ENCODE data around the gene CDK15.
A peak's percentile ranks its signal among the peaks of the same experiment; 100 is the strongest.
"Not testable (repeated sequence)": the region's sequence is repeated elsewhere in the genome, so short reads cannot be mapped to it uniquely, and the experiment has no call there.

The CDK15 gene

DNA sequence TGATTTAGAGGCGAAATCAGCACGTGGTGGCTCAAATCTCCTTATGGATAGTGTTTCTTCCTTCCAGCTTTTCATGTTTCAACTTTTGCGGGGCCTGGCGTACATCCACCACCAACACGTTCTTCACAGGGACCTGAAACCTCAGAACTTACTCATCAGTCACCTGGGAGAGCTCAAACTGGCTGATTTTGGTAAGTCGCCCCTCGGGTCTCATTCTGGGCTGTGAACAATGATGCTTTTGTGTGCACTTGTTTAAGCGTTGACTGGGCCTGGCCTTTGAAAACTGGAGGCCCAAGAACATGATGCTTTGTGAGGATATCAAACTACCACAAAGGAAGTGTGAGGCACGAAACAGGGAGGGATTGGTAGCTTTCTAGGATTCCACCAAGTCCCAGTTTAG, 27.4 kb downstream of the CDK15 start:
- no peak for DNase-seq

DNA sequence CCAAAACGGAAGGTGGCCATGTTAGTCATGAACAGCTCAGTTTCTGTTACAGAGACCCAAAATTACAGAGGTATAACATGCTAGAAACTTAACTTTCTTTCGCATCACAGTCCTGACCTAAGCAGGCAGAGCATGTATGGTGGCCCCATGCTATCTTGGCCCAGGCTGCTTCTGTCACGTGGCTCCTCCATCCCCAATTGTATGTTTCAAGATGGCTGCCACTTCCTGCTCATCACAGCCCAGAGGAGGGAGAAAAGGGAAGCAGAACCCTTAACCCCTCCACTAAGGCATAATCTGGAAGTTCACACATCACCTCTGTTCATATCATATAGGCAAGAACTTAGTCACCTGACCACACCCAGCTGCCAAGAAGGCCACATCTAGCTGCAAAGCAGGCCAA, 28.7 kb downstream of the CDK15 start:
- no peak for DNase-seq

DNA sequence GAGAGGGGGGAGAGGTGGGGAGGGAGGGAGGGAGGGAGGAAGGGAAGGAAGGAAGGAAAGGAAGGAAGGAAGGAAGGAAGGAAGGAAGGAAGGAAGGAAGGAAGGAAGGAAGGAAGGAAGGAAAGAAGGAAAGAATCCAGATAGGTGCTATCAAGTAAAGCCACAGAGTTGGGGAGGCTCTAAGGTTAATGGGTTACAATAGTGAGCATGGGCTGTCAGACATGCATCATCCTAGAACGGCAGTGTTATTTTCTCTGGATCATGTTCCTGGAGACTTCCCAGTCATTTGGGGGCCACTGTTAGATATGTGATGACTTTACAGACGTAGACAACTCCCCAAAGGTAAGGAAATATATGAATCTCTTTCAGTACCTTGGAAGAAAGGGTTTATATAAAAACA, 31.1 kb downstream of the CDK15 start:
- DNase-seq = no peak

DNA sequence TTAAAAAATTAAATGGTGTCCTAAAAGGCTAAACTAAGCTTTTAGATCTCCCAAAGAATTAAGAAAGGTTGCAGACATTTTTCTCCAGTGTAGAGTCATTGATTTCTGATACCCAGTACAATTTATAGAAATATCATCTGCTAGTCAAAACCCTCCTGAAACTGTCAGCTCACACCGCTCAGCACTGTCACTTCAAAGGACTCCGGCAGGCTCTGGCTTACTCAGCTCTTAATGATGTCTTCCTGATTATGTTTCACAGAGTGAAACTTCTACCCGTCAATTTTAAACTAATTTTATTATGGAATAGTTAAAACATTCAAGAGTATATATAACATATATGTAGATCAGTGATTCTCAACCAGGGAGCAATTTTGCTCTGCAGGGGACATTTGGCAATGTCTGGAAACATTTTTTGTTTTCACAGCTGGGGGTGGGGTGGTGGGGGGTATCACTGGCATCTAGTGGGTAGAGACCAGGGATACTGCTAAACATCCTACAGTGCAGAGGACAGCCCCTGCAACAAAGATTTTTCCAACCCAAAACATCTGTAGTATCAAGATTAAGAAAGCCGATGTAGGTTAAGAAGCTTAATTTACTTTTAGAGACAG, 31.6 kb downstream of the CDK15 start:
- DNase-seq = no peak

DNA sequence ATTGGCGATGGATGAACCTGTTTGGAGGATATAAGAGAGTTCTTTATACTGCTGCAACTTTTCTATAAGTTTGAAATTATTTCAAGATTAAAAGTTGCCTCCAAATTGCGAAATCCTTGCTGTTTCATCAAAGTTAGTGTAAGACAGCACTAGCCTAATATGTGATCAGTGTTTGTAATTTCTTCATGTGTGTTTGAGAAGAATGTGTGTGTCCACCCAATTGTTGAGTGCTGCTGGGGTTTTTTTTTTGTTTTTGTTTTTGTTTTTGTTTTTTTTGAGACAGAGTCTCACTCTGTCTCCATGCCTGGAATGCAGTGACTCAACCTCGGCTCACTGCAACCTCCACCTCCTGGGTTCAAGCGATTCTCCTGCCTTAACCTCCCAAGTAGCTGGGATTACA, 33.4 kb downstream of the CDK15 start:
- DNase-seq = no peak

DNA sequence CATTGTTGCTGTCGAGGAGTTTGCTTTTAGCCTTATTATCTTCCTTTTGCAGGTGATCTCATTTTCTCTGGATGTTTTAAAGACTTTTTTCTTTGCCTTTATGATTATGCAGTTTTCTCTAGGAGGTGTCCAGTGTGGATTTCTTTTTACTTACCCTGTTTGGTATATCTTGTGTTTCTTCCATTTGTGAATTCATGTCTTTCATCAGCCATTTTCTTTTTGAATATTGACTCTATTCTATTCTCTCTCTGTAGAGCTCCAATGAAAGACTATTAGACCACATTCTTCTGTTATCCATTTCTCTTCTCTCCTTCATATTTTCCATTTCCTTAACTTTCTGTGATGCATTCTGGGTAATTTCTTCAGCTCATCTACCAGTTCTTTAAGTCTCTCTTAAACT, 34.4 kb downstream of the CDK15 start:
- no peak for DNase-seq

DNA sequence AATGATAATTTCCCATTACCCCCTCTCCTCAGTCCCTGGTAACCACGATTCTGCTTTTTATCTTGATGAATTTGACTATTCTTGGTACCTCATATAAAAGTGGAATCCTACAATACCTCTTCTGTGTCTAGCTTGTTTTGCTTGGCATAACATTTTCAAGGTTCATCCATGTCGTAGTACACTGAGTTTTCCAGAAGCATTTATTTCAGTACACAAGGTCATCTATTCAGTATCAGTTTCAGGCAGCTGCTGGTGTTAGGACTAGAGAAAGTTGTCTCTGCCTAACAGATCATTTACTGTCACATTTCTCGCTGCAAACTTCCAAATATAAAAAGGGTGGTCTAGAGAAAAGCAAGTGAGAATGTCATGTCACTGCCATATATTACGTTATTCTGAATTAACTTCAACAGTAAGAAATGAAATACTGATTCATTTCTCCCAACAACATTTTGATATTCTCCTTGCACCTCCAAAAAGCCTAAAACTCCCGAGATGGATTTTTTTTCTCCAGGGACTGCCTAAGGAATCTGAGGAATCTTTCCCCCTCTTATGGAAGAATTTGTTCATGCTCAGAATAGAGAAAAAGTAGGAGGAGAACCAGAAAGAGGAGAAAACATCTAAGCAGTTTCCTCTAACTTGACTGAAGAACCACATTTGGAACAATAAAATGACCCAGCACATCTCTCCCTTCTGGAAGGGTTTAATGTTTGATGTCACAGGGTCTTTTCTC, 36.0 kb downstream of the CDK15 start:
- no peak for DNase-seq

DNA sequence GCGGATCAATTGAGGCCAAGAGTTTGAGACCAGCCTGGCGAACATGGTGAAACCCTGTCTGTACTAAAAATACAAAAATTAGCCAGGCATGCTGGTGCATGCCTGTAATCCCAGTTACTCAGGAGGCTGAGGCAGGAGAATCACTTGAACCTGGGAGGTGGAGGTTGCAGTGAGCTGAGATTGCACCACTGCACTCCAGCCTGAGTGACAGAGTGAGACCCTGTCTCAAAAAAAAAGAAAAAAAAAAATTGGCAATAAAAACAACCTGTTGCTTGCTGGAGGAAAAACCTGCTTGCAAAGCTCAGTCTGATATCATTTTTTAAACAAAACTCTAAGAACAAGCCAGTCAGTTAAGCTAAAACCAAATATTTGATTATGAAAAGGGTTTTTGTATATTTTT, 38.6 kb downstream of the CDK15 start:
- not testable (repeated sequence) for DNase-seq

DNA sequence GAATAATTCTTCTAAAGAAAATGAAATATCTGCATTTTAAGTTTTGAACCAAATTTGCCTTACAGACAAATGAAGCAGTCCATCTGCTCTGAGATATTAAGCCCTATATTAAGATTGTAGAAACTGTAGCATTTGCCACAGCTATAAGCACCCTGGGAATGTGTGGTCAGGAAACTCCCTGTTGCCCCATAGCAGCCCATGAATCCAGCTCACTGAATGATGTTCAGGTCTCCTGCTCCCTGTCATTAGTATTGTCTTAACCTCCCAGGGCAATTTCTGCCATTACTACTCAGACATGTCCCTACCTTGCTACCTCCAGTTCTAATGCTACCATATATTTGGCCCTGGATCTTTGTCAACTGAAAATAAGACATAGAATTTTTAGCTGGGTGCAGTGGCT, 41.1 kb downstream of the CDK15 start:
- DNase-seq = no peak

DNA sequence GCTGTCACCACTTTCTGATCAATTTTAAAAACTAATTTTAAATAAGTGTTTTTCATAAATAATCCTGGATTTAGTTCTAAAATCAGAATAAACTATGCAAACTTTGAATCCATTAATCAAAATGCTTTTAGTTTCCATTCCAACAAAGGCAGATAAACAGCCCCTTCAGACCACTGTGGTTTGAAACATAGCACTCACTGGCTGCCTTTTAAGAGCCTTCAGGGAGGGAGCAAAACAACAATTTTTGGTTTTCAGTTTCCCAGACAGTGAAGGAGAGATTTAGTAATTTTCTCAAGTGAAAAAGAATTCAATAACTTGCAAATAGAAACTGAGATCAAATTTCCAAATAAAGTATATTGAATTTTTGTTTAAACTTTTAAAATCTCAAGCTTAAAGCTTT, 46.1 kb downstream of the CDK15 start:
- no peak for DNase-seq

DNA sequence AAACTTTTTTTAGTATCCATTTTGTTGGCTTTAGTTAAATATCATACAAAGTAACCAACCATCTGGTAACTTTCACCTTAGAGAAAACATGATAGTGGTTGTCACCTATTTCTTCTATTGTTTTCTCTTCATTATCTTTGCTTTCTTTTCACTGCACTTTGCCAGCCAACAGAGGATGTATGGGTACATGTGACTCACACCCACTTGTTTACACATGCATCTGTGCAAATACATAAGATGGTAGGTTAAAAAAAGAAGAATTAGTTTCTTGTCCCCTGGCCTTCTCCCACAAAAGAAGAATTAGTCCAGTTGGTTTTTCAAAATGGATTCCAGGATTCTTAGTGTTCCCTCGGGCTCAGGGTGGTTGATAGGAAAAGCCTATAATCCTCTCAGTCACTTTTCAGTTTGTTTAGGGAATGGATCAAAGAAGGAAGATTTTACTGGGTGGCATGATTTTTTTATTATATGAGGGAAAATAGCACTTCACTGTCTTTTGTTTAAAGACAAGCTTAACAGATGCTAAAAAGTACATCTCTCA, 46.6 kb downstream of the CDK15 start:
- no peak for DNase-seq

DNA sequence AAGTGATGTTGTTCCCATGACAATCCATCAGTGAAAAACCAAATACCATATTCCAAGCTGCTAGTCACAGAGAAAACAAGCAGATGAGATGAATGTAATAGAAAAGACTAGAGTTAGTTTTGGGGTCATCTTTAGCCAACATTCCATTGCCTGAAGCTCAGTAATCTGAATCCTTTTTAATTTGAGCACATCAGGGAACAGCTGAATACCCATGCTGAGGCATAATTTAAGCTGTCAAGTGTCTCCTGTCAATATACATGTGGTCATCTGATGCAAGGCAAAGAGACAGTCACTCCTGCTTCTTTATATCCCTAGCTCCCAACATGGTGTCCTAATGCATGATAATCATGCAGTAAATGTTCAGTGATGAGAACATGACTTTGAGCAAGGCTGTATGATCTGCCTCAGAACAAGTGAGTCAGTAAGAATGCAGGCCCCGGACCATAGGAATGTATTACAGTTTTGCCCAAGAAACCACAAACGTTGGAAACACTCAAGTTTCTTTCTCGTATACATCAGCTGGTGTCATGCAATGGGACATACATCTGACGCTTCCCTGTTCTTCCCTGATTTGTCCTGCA, 48.0 kb downstream of the CDK15 start:
- no peak for DNase-seq

DNA sequence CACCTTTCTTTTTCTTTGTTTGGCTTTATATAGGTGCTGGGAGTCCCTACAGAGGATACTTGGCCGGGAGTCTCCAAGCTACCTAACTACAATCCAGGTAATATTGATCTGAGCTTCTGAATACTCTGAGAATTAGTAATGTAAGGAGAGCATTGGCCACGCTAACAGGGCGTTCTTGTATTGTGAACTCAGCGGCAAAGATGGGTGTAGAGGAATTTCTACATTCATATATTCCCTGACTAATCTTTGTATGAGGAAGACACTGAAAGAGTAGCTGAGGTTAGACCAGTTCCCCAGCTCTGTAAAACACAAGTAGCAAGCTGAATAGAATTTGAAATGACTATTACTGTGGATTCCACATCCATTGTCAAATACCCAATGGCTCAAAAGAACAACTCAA, 48.5 kb downstream of the CDK15 start:
- DNase-seq = no peak

DNA sequence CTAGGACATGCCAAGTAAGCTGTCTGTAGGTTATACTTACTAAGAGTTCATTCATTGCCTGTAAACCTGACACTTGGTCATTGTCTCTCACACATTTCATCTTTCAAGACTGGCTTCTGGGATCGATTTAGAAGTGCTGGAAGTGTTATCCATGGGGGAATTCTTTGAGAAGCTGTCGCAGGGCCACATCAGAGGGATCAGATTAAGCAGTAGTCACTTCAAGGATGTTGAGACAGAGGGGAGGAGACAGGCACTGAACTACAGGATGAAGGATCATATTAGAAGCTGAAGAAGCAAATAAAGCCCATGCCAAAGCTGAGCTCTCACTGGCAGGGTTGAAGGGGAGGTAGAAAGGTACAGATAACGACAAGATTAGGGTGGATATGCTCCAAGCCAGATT, 49.0 kb downstream of the CDK15 start:
- DNase-seq = no peak

DNA sequence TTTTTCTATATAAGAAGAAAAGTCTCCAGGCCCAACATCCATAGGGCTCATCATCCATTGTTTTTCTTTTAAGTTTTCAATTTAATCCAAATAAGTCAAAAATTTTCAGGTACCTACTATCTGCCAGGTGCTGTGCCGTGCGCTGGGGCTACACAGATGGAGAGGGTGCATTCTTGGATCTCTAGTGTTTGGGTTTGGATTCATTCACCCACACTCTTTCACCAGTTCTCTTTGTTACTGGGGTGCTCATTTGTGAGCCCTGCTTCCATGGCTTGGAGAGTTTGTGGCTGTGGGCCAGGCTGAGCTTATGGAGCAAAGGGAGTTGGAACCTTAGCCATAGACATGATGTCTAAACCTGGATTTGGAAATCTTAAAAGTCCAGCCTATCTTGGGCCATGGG, 51.0 kb downstream of the CDK15 start:
- DNase-seq = no peak

DNA sequence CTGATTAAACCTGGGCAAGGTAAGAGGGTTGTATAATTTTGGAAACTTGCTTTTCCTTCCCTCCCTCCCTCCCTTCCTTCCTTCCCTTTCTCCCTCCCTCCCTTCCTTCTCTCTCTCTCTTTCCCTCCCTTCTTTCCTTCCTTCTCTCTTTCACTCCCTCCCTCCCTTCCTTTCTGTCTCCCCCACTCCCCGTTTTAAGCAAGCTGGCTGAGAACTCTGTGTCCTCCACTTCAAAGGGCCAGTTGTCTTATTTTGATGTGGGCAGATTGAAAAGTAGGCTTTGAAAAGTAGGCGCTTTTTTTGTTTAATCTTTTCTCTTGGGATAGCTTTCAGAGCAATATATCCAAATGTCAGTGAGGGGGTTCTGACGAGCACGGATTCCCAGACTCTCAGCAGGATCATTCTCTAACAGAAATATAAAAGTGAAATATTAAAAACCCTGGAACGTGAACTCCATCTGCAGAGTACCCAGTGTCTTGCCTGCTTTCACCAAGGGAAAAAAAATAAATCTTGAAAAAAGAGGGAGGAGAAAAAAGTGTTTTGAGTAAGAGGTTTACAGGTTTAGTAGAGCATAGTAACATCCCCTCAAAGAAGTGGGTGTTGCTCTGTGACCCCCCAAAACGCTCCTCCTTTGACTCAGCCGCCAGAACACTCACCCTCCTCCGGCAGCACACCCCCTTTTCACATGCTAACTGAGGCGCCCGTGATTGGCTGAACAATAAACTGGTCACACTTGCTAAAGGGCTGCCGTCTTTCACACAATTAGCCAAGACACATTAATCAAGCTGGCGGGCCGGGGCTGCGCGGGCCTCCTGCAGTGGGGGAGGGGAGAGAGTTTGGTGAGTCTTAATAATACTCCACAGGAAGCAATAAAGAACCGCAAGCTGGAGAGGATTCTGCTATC, 52.2 kb downstream of the CDK15 start:
- no peak for DNase-seq

DNA sequence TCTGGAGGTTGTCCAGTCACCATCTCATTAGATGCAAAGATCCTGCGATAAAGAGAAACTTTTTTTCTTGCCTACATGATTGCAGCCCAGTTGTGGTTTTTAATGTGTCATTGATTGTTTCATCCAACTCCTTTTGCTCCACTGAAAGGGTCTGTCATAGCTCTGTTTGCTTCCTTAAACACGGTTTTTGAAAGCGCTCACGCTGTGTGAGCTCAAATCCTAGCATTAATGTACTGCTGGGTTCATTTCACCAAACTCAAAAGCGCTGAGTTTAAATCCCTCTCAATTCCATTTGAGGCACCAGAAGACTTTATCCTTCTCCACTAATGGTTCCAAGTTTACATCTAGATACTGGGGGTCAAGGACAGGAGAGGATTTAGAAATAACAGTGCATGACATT, 53.6 kb downstream of the CDK15 start:
- DNase-seq = no peak

DNA sequence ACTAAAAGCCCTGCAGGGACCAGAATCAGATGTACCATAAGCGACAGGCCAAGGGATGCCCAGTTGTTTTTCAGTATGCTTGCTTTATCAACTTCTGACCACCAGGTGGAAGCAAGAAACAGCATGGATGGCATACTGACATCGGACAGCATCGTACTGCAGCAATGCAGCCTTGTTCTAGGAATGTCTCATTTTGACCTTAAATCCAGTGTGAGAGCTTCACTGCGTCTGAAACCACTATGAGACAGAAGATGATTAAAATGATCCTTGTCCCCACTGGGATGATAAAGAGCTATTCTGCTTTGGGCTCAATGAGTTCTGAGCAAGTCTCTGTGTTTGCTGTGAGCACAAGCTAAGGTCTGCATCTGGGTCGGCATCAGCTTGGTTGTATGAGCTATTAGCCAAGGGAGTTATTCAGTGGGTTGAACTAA, 54.3 kb downstream of the CDK15 start:
- DNase-seq = peak; percentile 59

DNA sequence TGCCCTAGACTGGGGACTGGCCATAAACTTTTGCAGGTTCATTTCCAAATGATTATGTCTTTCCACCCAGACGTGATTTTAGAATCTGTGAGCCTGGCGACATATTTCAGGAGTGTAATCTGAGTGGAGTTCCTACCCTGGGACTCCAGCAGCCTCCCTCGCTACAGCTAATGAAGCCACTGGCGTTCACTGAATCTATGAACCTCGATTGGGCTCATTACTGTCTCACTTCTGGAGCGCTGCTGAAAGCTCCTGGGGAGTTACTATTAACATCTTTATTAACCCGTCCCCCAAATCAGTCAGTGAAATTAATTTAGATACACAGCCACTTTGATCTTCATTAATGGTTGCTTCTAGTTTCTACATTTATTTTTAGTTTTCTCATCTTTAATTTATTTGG, 56.5 kb downstream of the CDK15 start:
- no peak for DNase-seq

DNA sequence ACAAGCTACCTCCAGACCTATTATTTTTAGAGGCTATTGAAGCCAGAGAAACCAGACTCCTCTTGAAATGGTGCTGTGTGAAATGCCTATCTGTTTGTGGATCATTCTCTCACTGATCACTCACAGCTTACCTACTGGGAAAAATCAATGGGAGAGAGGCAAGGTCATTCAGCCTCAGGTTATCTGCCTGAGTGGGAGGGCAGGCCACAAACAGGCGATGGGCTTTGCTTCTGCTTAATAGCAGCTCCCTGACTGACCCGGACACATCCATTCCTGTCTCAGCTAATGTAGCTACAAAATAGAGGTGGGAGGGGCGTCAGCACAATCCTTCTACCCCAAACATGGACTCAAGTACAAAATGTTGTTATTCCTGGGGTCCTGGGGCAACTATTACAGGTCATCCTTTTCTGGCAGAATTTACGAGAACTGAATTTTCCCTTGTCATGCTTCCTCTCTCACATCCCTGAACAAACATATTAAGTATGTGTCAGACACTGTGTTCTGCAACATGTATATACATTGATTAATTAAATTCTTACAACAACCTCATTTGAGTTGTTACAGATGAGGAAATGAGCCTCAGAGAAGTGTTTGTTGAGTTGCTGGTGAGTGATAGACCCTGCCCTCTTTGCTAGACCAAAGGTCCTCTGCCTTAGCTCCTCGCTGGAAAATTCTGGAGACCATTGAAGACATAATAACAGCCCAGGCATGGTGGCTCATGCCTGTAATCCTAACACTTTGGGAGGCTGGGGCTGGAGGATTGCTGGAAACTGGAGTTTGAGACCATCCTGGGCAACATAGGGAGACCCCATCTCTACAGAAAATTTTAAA, 60.5 kb downstream of the CDK15 start:
- no peak for DNase-seq

DNA sequence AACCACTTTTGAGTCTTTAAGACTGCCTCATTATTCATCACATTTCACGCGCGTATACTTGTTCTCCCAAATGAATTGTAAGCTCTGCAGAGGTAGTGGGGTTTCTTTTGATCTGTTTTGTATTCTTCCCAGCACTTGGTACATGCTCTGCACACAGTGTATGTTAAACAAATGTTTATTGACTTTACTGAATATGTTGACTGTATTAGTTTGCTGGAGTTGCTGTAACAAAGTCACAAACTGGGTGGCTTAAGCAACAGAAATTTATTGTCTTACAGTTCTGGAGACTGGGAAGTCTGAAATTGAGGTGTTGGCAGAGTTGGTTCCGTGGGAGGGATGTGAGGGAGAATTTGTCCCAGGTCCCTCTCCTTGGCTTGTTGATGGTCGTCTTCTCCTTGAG, 65.1 kb downstream of the CDK15 start:
- no peak for DNase-seq

DNA sequence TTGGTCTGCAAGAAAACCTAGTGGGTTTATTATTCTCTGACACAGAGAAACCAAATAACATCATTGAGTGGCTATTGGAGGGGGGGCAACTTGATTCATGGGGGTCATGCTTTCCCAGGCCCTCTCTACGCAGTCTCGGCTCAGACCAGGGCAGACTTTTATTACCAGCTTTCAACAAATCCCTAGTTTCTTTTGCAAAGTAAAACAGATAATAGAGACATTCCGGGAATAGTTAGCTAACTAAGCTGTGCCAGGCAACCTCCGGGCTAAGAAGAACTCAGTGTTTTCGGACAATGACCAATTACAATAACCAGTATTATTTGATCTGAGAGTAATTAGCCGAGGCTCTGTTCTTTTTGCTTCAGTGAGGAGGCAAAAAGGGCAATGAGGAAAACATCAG, 66.3 kb downstream of the CDK15 start:
- DNase-seq = no peak

All from CD4-positive, alpha-beta T cell treated with Interleukin-21 for 1 hour (primary cell).